ENCODE data around the gene C1QL1. TPM values are rescaled to one million over a fixed set of nuclear protein-coding genes. Genes with fewer than 3 reads are reported as not detected.

C1QL1 gene
- polyA plus RNA-seq, 2 donors = 0.57 to 0.79 TPM

DNA sequence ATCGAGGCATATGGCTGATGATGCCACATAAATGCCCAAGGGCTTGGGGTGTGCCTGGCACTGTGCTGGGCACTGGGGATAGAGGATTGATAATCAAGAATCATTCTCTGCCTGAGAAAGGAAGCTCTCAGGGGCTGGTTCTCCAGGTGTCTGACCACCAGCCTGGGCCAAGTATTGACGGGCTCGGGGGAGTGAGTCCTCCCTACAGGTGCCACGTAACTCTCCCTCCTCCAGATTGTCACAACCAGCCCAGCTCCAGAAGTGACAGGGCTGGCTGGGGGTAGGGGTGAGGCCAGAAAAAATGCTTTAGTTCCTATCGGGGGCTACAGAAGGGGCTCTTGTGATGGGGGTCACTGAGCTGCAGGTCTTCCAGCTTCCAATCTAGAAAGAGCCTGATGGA, 10.7 kb upstream of the C1QL1 start:
- H3K27me3 ChIP-seq (ENCODE audit: control insufficient read depth in 1 of 2, insufficient read depth in 2 of 2, low read length in 2 of 2) = no peaks in the 10 kb centered on the region
- peak overlapping the region in 1 of 2 donors; percentile 55 for H3K27ac ChIP-seq (ENCODE audit: low read depth in 2 of 2, low read length in 1 of 2)
- no peak overlapping the region for H3K4me3 ChIP-seq (ENCODE audit: low read depth in 1 of 2, low read length in 2 of 2)
- no peaks in the 10 kb centered on the region for H3K36me3 ChIP-seq (ENCODE audit: control insufficient read depth in 2 of 2, insufficient read depth in 2 of 2, low read length in 1 of 2)
- WGBS, 2 donors = 86 to 87% methylated on average over 5 of the region's 5 CpGs
- H3K4me1 ChIP-seq (ENCODE audit: control insufficient read depth in 2 of 2, insufficient read depth in 2 of 2, low read length in 1 of 2) = peaks cover 0 to 8% of the 10 kb centered on the region in 2 donors
- no peaks in the 10 kb centered on the region for H3K9me3 ChIP-seq (ENCODE audit: control insufficient read depth in 2 of 2, insufficient read depth in 1 of 2, low read depth in 1 of 2, low read length in 1 of 2)

- no peaks in the 10 kb centered on the region for H3K36me3 ChIP-seq (ENCODE audit: control insufficient read depth in 2 of 2, insufficient read depth in 2 of 2, low read length in 1 of 2)
- no peaks in the 10 kb centered on the region for H3K9me3 ChIP-seq (ENCODE audit: control insufficient read depth in 2 of 2, insufficient read depth in 1 of 2, low read depth in 1 of 2, low read length in 1 of 2)
- no peak overlapping the region for H3K4me3 ChIP-seq (ENCODE audit: low read depth in 1 of 2, low read length in 2 of 2)
- peaks cover 0 to 8% of the 10 kb centered on the region in 2 donors for H3K4me1 ChIP-seq (ENCODE audit: control insufficient read depth in 2 of 2, insufficient read depth in 2 of 2, low read length in 1 of 2)
- WGBS, 2 donors = 56 to 61% methylated on average over 7 of the region's 7 CpGs
- H3K27me3 ChIP-seq (ENCODE audit: control insufficient read depth in 1 of 2, insufficient read depth in 2 of 2, low read length in 2 of 2) = no peaks in the 10 kb centered on the region
- H3K27ac ChIP-seq (ENCODE audit: low read depth in 2 of 2, low read length in 1 of 2) = peak overlapping the region; percentile 6 to 18
Observed at GRCh38 chr17:44977814-44978550, 9.9 kb upstream of the C1QL1 start.

DNA sequence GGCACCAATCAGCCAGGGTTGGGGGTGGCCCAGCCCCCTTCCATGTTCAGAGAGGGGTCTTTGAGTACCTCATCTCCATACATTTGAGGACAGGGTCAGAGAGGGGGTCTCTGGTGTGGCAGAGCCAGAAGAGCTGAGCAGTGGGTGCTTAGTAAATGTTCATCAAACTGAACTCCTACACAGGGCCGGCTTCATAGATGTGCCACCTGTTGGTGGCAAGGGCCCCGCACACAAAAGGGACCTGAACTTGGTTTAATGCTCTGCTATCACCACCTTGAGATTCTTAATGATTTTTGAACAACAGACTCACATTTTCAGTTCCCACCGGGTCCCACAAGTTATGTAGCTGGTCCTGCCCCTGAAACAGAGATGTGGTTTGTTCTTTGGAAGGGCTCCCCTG, 9.0 kb upstream of the C1QL1 start:
- Histone ChIP-seq H3K27ac (ENCODE audit: low read depth in 2 of 2, low read length in 1 of 2) (peak overlapping the region in 1 of 2 donors; percentile 18), H3K4me1 (ENCODE audit: control insufficient read depth in 2 of 2, insufficient read depth in 2 of 2, low read length in 1 of 2) (peaks cover 0 to 8% of the 10 kb centered on the region in 2 donors), H3K27me3 (ENCODE audit: control insufficient read depth in 1 of 2, insufficient read depth in 2 of 2, low read length in 2 of 2) (no peaks in the 10 kb centered on the region), H3K9me3 (ENCODE audit: control insufficient read depth in 2 of 2, insufficient read depth in 1 of 2, low read depth in 1 of 2, low read length in 1 of 2) (no peaks in the 10 kb centered on the region), H3K36me3 (ENCODE audit: control insufficient read depth in 2 of 2, insufficient read depth in 2 of 2, low read length in 1 of 2) (no peaks in the 10 kb centered on the region), H3K4me3 (ENCODE audit: low read depth in 1 of 2, low read length in 2 of 2) (no peak overlapping the region)
- 59 to 70% methylated on average over 3 of the region's 3 CpGs for WGBS, 2 donors

DNA sequence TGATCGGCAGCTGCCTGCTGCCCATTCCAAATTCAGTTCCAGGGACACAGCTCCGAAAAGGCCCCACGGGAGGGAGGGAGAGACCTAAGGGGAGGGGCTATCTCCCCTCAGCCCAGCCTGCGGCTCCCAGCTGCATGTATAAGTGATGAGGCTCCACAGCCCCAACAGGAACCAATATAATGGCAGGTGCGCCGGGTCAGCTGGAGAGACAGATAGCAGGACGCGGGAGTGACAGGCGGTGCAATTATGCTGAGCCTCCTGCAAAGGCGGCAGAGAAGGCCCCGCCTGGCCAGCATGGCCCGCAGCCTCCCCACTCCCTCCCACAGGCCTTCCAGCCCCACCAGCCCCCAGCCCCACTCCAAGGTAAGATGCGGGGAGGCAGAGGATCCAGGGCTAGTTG, 8.1 kb upstream of the C1QL1 start:
- Histone ChIP-seq H3K27me3 (ENCODE audit: control insufficient read depth in 1 of 2, insufficient read depth in 2 of 2, low read length in 2 of 2) (no peaks in the 10 kb centered on the region), H3K4me3 (ENCODE audit: low read depth in 1 of 2, low read length in 2 of 2) (no peak overlapping the region), H3K27ac (ENCODE audit: low read depth in 2 of 2, low read length in 1 of 2) (no peak overlapping the region), H3K4me1 (ENCODE audit: control insufficient read depth in 2 of 2, insufficient read depth in 2 of 2, low read length in 1 of 2) (peaks cover 0 to 8% of the 10 kb centered on the region in 2 donors), H3K9me3 (ENCODE audit: control insufficient read depth in 2 of 2, insufficient read depth in 1 of 2, low read depth in 1 of 2, low read length in 1 of 2) (no peaks in the 10 kb centered on the region), H3K36me3 (ENCODE audit: control insufficient read depth in 2 of 2, insufficient read depth in 2 of 2, low read length in 1 of 2) (no peaks in the 10 kb centered on the region)
- WGBS, 2 donors = 73 to 76% methylated on average over 11 to 13 of the region's 13 CpGs

DNA sequence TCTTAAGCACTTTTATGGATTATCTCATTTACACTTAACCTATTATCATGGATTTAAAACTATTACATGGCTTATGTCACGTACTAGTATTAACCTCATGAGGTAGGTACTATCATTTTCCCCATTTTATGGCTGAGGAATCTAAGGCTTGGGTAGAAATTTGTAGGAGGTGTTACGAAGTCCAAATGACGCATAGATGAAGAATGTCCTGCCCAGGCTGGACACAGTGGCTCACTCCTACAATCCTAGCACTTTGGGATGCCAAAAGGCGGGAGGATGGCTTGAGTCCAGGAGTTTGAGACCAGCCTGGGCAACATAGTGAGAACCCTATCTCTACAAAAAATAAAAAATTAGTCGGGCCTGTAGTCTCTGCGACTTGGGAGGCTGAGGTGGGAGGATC, 4.8 kb upstream of the C1QL1 start:
- WGBS, 2 donors = 90% methylated on average over 6 of the region's 6 CpGs
- H3K27ac ChIP-seq (ENCODE audit: low read depth in 2 of 2, low read length in 1 of 2) = no peak overlapping the region
- no peak overlapping the region for H3K4me3 ChIP-seq (ENCODE audit: low read depth in 1 of 2, low read length in 2 of 2)
- H3K27me3 ChIP-seq (ENCODE audit: control insufficient read depth in 1 of 2, insufficient read depth in 2 of 2, low read length in 2 of 2) = peaks cover 0 to 3% of the 10 kb centered on the region in 2 donors
- H3K9me3 ChIP-seq (ENCODE audit: control insufficient read depth in 2 of 2, insufficient read depth in 1 of 2, low read depth in 1 of 2, low read length in 1 of 2) = no peaks in the 10 kb centered on the region
- peaks cover 0 to 7% of the 10 kb centered on the region in 2 donors for H3K4me1 ChIP-seq (ENCODE audit: control insufficient read depth in 2 of 2, insufficient read depth in 2 of 2, low read length in 1 of 2)
- H3K36me3 ChIP-seq (ENCODE audit: control insufficient read depth in 2 of 2, insufficient read depth in 2 of 2, low read length in 1 of 2) = no peaks in the 10 kb centered on the region

GRCh38 chr17:44971776-44972483, 3.8 kb upstream of the C1QL1 start:
- Histone ChIP-seq H3K36me3 (ENCODE audit: control insufficient read depth in 2 of 2, insufficient read depth in 2 of 2, low read length in 1 of 2) (no peaks in the 10 kb centered on the region), H3K4me3 (ENCODE audit: low read depth in 1 of 2, low read length in 2 of 2) (no peak overlapping the region), H3K4me1 (ENCODE audit: control insufficient read depth in 2 of 2, insufficient read depth in 2 of 2, low read length in 1 of 2) (peaks cover 6 to 14% of the 10 kb centered on the region in 2 donors), H3K27me3 (ENCODE audit: control insufficient read depth in 1 of 2, insufficient read depth in 2 of 2, low read length in 2 of 2) (peaks cover 0 to 12% of the 10 kb centered on the region in 2 donors), H3K9me3 (ENCODE audit: control insufficient read depth in 2 of 2, insufficient read depth in 1 of 2, low read depth in 1 of 2, low read length in 1 of 2) (peaks cover 0 to 2% of the 10 kb centered on the region in 2 donors), H3K27ac (ENCODE audit: low read depth in 2 of 2, low read length in 1 of 2) (no peak overlapping the region)
- WGBS, 2 donors = 59 to 60% methylated on average over 8 of the region's 8 CpGs

DNA sequence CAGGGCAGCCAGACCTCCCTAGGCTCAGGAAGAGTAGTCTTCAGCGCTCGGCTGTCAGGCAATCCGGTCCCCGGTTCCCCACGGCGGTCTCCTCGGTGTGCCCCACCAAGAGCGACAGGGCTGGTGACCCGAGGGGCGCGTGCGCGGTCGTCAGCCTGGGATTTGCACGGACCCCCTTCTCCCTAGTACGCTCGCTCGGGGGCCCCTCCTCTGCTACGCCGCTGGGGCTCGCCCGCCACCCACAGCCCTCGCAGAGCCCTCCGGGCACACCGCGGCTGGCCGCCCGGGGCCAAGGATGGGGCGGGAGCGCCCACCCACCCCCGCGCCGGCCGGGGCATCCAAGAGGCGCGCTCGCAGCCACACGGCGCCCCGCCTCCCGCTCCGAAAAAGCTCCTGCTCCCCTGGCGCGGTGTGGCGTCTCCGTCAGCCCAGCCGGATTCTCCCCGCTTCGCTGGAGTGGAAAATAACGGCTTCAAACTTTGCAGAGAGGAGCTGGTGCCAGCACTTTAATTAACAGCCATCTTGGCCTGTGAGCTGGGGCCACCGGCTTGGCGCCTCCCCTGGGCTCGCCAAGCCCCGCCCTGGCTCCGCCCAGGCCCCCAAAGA, 2.1 kb upstream of the C1QL1 start:
- peaks cover 0 to 3% of the 10 kb centered on the region in 2 donors for H3K9me3 ChIP-seq (ENCODE audit: control insufficient read depth in 2 of 2, insufficient read depth in 1 of 2, low read depth in 1 of 2, low read length in 1 of 2)
- peak overlapping the region; percentile 25 to 36 for H3K4me3 ChIP-seq (ENCODE audit: low read depth in 1 of 2, low read length in 2 of 2)
- 2% methylated on average over 54 to 55 of the region's 55 CpGs for WGBS, 2 donors
- peaks cover 6 to 16% of the 10 kb centered on the region in 2 donors for H3K4me1 ChIP-seq (ENCODE audit: control insufficient read depth in 2 of 2, insufficient read depth in 2 of 2, low read length in 1 of 2)
- peak overlapping the region; percentile 6 to 18 for H3K27ac ChIP-seq (ENCODE audit: low read depth in 2 of 2, low read length in 1 of 2)
- H3K27me3 ChIP-seq (ENCODE audit: control insufficient read depth in 1 of 2, insufficient read depth in 2 of 2, low read length in 2 of 2) = peaks cover 0 to 18% of the 10 kb centered on the region in 2 donors
- no peaks in the 10 kb centered on the region for H3K36me3 ChIP-seq (ENCODE audit: control insufficient read depth in 2 of 2, insufficient read depth in 2 of 2, low read length in 1 of 2)

GRCh38 chr17:44969144-44969780, 1.2 kb upstream of the C1QL1 start:
- H3K4me1 ChIP-seq (ENCODE audit: control insufficient read depth in 2 of 2, insufficient read depth in 2 of 2, low read length in 1 of 2) = peaks cover 6 to 16% of the 10 kb centered on the region in 2 donors
- WGBS, 2 donors = 54 to 60% methylated on average over 19 of the region's 19 CpGs
- peaks cover 0 to 18% of the 10 kb centered on the region in 2 donors for H3K27me3 ChIP-seq (ENCODE audit: control insufficient read depth in 1 of 2, insufficient read depth in 2 of 2, low read length in 2 of 2)
- H3K4me3 ChIP-seq (ENCODE audit: low read depth in 1 of 2, low read length in 2 of 2) = no peak overlapping the region
- H3K27ac ChIP-seq (ENCODE audit: low read depth in 2 of 2, low read length in 1 of 2) = no peak overlapping the region
- peaks cover 0 to 3% of the 10 kb centered on the region in 2 donors for H3K9me3 ChIP-seq (ENCODE audit: control insufficient read depth in 2 of 2, insufficient read depth in 1 of 2, low read depth in 1 of 2, low read length in 1 of 2)
- no peaks in the 10 kb centered on the region for H3K36me3 ChIP-seq (ENCODE audit: control insufficient read depth in 2 of 2, insufficient read depth in 2 of 2, low read length in 1 of 2)

DNA sequence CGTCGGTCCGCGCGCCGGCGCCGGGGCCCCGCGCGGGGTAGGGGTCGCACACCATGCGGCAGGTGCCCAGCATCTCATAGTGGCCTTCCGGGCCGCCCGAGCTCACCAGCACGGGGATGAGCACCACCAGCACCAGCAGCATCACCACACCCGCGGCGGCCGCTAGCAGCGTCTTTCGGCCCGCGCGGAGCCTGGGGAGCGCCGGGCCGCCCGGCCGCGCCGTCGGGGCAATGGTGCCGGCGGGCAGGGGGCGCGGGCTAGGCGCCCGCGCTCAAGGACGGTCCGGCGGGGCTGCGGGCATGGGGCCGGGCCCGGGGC, 237 bp downstream of the C1QL1 start:
- Histone ChIP-seq H3K27me3 (ENCODE audit: control insufficient read depth in 1 of 2, insufficient read depth in 2 of 2, low read length in 2 of 2) (peaks cover 0 to 18% of the 10 kb centered on the region in 2 donors), H3K4me3 (ENCODE audit: low read depth in 1 of 2, low read length in 2 of 2) (peak overlapping the region; percentile 16 to 42), H3K4me1 (ENCODE audit: control insufficient read depth in 2 of 2, insufficient read depth in 2 of 2, low read length in 1 of 2) (peaks cover 6 to 16% of the 10 kb centered on the region in 2 donors), H3K27ac (ENCODE audit: low read depth in 2 of 2, low read length in 1 of 2) (no peak overlapping the region), H3K36me3 (ENCODE audit: control insufficient read depth in 2 of 2, insufficient read depth in 2 of 2, low read length in 1 of 2) (no peaks in the 10 kb centered on the region), H3K9me3 (ENCODE audit: control insufficient read depth in 2 of 2, insufficient read depth in 1 of 2, low read depth in 1 of 2, low read length in 1 of 2) (peaks cover 0 to 3% of the 10 kb centered on the region in 2 donors)
- WGBS, 2 donors = 0 to 2% methylated on average over 40 to 47 of the region's 47 CpGs

All from esophagus (tissue), 2 donors.